Measurements from ENCODE around the gene SLC38A3. TPM values are rescaled to one million over a fixed set of nuclear protein-coding genes. Genes with fewer than 3 reads are reported as not detected.

SLC38A3 gene
- total and polyA plus RNA-seq, 2 donors (not counting 3 experiments of a cell fraction or from before 2014, with no cell fraction given) = 0.60 to 1.1 TPM

DNA sequence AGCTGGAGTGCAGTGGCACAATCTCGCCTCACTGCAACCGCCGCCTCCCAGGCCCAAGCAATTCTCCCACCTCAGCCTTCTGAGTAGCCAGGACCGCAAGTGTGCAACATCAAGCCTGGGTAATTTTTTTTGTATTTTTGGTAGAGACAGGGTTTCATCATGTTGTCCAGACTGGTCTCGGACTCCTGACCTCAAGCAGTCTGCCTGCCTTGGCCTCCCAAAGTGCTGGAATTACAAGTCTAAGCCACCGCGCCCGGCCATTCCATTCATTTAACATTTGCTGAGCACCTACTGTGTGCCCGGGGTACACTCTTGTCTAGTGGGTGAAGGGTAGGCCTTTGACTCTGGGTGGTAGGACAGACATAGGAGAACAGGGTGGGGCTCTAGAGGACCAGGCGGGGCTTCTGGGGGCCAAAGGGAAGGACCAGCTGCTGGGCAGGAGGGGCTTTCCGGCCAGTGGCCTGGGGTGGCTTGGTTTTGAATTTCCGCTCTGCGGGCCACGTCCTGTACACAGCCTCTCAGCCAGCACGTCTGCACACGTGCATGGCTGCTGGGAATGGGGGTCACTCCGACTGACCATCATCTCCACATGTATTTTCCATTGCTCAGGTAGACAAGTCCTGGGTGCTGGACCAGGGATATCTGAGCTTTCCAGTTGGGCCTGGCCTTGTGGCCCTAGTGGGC lies 2.4 kb downstream of the SLC38A3 start:
- no peak overlapping the region for H2AFZ ChIP-seq (ENCODE audit: low read depth, low read length)
- intact Hi-C loops (cut with micrococcal nuclease) = no loop called here
- H3K9ac ChIP-seq (replicated peaks; ENCODE audit: extremely low read depth, insufficient read depth, low read length) = no peak overlapping the region
- peaks cover 18% of the 10 kb centered on the region in 2 experiments for H3K27me3 ChIP-seq (ENCODE audit: control insufficient read depth in 2 of 2, insufficient read depth in 2 of 2, low read length in 2 of 2)
- dilution Hi-C loops (cut with MboI; ENCODE audit: extremely low pct_ligation_motif_present, low sequenced_read_pairs) = no loop called here
- H3K9me1 ChIP-seq (replicated peaks; ENCODE audit: control insufficient read depth, extremely low read depth, insufficient read depth, low read length) = no peaks in the 10 kb centered on the region
- BruUV-seq (replicated peaks) = no TSS peak
- peaks cover 3% of the 10 kb centered on the region for H3K4me1 ChIP-seq (ENCODE audit: control insufficient read depth, extremely low read depth, insufficient read depth, low read length)
- no peak overlapping the region for H3K4me3 ChIP-seq (replicated peaks in 1 of 3; ENCODE audit: insufficient read depth in 1 of 3, low read depth in 1 of 3, low read length in 3 of 3)
- no peaks in the 10 kb centered on the region for H3K79me2 ChIP-seq (ENCODE audit: control insufficient read depth, insufficient read depth, low read length)
- TF ChIP-seq POLR2AphosphoS5 (IDR thresholded peaks at IDR 0.05; ENCODE audit: insufficient read depth, low read depth, low read length) (no peak), JUN (IDR thresholded peaks at IDR 0.05; ENCODE audit: borderline replicate concordance, insufficient read depth, insufficient read length, low read depth) (no peak), FOS (IDR thresholded peaks at IDR 0.05; ENCODE audit: borderline replicate concordance, insufficient read depth, low read length) (no peak), GATA2 (IDR thresholded peaks at IDR 0.05; ENCODE audit: insufficient read depth, insufficient read length, low read depth, low read length) (no peak), MYC (IDR thresholded peaks at IDR 0.05; ENCODE audit: low read depth, low read length) (no peak), POLR2A (IDR thresholded peaks at IDR 0.05; ENCODE audit: low read depth, low read length) (no peak), EZH2 (IDR thresholded peaks at IDR 0.05; ENCODE audit: borderline replicate concordance, low read depth, low read length, severe bottlenecking) (no peak)
- TF ChIP-seq, protein P1, sequence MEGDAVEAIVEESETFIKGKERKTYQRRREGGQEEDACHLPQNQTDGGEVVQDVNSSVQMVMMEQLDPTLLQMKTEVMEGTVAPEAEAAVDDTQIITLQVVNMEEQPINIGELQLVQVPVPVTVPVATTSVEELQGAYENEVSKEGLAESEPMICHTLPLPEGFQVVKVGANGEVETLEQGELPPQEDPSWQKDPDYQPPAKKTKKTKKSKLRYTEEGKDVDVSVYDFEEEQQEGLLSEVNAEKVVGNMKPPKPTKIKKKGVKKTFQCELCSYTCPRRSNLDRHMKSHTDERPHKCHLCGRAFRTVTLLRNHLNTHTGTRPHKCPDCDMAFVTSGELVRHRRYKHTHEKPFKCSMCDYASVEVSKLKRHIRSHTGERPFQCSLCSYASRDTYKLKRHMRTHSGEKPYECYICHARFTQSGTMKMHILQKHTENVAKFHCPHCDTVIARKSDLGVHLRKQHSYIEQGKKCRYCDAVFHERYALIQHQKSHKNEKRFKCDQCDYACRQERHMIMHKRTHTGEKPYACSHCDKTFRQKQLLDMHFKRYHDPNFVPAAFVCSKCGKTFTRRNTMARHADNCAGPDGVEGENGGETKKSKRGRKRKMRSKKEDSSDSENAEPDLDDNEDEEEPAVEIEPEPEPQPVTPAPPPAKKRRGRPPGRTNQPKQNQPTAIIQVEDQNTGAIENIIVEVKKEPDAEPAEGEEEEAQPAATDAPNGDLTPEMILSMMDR (IDR thresholded peaks at IDR 0.05; ENCODE audit: extremely low read depth in 1 of 2, insufficient read depth in 1 of 2, low read depth in 1 of 2, low read length in 2 of 2) = no peak
- TF ChIP-seq, protein P2, sequence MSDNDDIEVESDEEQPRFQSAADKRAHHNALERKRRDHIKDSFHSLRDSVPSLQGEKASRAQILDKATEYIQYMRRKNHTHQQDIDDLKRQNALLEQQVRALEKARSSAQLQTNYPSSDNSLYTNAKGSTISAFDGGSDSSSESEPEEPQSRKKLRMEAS (IDR thresholded peaks at IDR 0.05; ENCODE audit: insufficient read depth, insufficient read length) = no peak
- POLR2A ChIA-PET = no interaction called here
- CTCF ChIA-PET = interaction anchor here (3.3 to 6.4 kb wide), 3 partner anchors 11 to 19 kb away, joined by 15 to 53 read pairs (median 43); no protein-coding TSS in a partner anchor
- H3K9me3 ChIP-seq (replicated peaks; ENCODE audit: control insufficient read depth, insufficient read depth, low read length) = no peaks in the 10 kb centered on the region
- DNase-seq (ENCODE audit: low read depth, low spot score) (no peak), FAIRE-seq (no peak)
- no peak overlapping the region for H3K4me2 ChIP-seq (ENCODE audit: insufficient read depth, low read length)
- no peaks in the 10 kb centered on the region for H3K36me3 ChIP-seq (ENCODE audit: control insufficient read depth in 2 of 2, extremely low read depth in 1 of 2, insufficient read depth in 2 of 2, low read length in 2 of 2)
- H3K27ac ChIP-seq (ENCODE audit: insufficient read depth, low read depth, low read length) = no peak overlapping the region
- no peaks in the 10 kb centered on the region for H4K20me1 ChIP-seq (replicated peaks; ENCODE audit: control insufficient read depth, extremely low read depth, insufficient read depth, low read length)
